Measurements from ENCODE around the gene PNMA6F. TPM values are rescaled to one million over a fixed set of nuclear protein-coding genes. Genes with fewer than 3 reads are reported as not detected.

The PNMA6F gene
- total and polyA plus RNA-seq, 2 of the 8 experiments (the other 6 are each of a cell fraction or from before 2014, with no cell fraction given): 0.12 to 0.22 TPM

DNA sequence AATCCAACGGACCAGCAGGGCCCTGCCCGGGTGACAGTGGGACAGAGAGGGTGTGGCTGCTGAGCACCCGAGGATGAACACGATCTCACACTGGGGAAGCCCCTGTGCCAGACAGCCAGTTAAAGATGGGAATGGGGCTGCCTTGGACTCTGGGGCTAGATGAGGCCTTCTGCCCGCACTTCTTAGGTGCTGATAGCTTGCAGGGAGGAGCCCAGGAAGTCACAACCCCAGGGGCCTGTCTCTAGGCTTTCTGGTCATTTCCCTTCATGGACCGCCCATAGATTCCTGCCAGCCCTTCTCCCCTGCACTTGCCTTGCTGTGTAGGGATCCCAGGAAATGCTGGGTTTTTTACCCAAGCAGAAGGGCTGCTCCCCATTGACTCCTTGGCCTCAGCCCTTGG lies 18.5 kb upstream of the PNMA6F start (continued):
- TF ChIP-seq, protein P1, sequence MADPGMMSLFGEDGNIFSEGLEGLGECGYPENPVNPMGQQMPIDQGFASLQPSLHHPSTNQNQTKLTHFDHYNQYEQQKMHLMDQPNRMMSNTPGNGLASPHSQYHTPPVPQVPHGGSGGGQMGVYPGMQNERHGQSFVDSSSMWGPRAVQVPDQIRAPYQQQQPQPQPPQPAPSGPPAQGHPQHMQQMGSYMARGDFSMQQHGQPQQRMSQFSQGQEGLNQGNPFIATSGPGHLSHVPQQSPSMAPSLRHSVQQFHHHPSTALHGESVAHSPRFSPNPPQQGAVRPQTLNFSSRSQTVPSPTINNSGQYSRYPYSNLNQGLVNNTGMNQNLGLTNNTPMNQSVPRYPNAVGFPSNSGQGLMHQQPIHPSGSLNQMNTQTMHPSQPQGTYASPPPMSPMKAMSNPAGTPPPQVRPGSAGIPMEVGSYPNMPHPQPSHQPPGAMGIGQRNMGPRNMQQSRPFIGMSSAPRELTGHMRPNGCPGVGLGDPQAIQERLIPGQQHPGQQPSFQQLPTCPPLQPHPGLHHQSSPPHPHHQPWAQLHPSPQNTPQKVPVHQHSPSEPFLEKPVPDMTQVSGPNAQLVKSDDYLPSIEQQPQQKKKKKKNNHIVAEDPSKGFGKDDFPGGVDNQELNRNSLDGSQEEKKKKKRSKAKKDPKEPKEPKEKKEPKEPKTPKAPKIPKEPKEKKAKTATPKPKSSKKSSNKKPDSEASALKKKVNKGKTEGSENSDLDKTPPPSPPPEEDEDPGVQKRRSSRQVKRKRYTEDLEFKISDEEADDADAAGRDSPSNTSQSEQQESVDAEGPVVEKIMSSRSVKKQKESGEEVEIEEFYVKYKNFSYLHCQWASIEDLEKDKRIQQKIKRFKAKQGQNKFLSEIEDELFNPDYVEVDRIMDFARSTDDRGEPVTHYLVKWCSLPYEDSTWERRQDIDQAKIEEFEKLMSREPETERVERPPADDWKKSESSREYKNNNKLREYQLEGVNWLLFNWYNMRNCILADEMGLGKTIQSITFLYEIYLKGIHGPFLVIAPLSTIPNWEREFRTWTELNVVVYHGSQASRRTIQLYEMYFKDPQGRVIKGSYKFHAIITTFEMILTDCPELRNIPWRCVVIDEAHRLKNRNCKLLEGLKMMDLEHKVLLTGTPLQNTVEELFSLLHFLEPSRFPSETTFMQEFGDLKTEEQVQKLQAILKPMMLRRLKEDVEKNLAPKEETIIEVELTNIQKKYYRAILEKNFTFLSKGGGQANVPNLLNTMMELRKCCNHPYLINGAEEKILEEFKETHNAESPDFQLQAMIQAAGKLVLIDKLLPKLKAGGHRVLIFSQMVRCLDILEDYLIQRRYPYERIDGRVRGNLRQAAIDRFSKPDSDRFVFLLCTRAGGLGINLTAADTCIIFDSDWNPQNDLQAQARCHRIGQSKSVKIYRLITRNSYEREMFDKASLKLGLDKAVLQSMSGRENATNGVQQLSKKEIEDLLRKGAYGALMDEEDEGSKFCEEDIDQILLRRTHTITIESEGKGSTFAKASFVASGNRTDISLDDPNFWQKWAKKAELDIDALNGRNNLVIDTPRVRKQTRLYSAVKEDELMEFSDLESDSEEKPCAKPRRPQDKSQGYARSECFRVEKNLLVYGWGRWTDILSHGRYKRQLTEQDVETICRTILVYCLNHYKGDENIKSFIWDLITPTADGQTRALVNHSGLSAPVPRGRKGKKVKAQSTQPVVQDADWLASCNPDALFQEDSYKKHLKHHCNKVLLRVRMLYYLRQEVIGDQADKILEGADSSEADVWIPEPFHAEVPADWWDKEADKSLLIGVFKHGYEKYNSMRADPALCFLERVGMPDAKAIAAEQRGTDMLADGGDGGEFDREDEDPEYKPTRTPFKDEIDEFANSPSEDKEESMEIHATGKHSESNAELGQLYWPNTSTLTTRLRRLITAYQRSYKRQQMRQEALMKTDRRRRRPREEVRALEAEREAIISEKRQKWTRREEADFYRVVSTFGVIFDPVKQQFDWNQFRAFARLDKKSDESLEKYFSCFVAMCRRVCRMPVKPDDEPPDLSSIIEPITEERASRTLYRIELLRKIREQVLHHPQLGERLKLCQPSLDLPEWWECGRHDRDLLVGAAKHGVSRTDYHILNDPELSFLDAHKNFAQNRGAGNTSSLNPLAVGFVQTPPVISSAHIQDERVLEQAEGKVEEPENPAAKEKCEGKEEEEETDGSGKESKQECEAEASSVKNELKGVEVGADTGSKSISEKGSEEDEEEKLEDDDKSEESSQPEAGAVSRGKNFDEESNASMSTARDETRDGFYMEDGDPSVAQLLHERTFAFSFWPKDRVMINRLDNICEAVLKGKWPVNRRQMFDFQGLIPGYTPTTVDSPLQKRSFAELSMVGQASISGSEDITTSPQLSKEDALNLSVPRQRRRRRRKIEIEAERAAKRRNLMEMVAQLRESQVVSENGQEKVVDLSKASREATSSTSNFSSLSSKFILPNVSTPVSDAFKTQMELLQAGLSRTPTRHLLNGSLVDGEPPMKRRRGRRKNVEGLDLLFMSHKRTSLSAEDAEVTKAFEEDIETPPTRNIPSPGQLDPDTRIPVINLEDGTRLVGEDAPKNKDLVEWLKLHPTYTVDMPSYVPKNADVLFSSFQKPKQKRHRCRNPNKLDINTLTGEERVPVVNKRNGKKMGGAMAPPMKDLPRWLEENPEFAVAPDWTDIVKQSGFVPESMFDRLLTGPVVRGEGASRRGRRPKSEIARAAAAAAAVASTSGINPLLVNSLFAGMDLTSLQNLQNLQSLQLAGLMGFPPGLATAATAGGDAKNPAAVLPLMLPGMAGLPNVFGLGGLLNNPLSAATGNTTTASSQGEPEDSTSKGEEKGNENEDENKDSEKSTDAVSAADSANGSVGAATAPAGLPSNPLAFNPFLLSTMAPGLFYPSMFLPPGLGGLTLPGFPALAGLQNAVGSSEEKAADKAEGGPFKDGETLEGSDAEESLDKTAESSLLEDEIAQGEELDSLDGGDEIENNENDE (IDR thresholded peaks at IDR 0.05; ENCODE audit: insufficient replicate concordance, low read length): no peak
- TF ChIP-seq ASH2L (IDR thresholded peaks at IDR 0.05; ENCODE audit: low read length) (no peak), RFX5 (IDR thresholded peaks at IDR 0.05; ENCODE audit: borderline replicate concordance, low read depth, low read length) (no peak), TEAD4 (IDR thresholded peaks at IDR 0.05; ENCODE audit: low read depth, low read length) (no peak)

All from H1 (cell line).